GM18873 (cell line): ENCODE results near the gene CD27.
A peak's percentile ranks its signal among the peaks of the same experiment; 100 is the strongest.
"Not testable (repeated sequence)": the region's sequence is repeated elsewhere in the genome, so short reads cannot be mapped to it uniquely, and the experiment has no call there.

Source experiments
- ATAC-seq: cut with Tn5 transposase; IDR thresholded peaks from one replicate; pipeline ENCODE4 v1.9.1; 2021; ENCODE audit warnings: mild to moderate bottlenecking, moderate library complexity, moderate number of reproducible peaks; ENCODE audit not compliant: unreplicated experiment, low FRiP score

The CD27 gene

DNA sequence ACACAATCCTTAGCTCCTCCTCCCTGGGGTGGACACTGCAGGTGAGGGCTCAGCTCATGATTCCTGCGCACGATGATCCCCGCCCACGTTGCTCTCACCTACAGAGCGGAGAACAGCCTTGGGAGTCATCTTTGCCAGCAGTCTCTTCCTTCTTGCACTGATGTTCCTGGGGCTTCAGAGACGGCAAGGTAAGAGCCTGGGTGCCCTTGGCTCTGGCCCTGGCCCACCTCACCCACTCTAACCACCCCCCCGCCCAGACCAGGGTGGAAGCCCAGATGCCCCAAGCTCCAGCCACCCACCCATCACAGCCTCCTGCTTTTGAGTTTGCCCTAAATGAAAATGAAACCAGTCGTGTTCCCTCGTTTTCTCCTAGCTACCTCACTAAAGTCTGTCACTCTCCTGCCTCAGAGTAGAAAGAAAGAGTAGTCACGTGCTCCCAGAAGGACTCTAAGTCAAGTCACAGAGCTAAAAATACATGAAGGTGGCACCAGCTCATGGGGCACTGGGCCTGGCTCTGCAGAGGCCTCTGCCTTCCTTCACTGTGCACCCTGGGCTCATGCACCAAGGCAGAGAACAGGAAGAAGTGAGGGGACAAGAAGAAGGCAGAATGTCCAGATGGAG is 16.1 kb downstream of the CD27 start:
- ATAC-seq: no peak

DNA sequence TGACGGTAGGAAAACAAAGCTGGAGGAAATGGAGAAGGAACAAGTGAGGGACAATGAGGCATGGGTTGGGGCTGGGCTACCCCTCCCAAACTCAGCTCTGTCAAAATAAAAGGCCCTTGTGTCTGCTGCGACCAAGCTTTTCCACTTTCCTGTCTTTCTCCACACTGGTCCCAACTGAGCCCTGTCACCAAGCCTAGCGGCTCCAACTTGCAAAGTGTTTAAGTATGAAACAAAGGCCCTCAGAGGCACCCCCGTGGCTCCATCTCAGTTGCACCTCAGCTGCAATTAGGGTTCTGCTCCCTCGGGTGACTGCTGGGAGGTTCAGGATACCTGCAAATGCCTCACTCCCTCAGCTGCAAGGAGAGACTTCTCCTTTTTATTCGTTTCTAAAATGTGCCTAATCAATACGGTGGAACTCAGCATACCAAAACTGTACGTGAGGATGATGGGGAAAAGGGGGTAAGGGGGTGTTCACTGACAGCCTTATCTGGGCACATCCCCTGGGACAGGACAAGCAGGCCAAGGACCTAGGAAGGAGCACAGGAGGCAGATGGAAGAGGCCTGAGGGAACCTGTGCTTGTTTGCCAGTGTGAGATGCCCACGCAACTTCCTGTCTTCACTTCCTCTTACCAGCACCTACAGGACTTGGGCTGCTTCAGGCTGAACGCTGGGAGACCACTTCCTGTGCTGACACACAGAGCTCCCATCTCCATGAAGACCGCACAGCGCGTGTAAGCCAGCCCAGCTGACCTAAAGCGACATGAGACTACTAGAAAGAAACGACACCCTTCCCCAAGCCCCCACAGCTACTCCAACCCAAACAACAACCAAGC is 16.9 kb downstream of the CD27 start:
- ATAC-seq: peak; percentile 72

DNA sequence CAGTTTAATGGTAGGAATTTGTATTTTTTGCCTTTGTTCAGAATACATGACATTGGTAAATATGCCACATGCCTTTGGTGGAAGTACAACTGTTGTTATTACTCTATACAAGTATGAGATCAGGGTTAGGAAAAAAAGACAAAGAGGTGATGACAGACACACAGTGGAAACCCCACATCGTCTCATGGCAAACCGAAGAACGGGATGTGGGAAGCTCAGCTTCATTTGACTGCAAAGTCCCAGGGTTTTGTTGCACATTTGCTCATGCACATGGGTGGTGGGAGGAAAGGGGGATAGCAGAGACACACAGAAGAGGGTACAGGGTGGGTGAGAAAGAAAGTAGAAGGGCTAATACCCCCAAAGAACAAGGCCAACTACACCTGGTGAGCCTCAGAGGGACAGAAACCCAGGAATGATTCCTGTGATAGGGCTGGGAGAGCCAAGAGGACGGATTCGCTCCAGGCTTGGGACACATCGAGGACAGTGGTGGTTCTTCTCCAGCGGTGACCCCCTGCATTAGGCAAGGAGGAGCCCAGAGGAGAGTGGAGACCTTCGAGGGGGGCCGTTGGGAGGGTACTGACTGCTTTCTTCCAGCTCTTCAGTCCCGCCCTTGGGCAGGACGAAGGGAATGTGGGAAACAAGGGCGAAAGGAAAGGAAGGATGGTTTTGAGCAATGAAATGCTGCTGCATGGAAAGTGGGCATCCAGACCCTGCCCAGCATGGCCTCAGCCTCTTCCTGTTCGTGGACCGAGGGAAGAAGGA is 17.7 kb downstream of the CD27 start:
- no peak for ATAC-seq

DNA sequence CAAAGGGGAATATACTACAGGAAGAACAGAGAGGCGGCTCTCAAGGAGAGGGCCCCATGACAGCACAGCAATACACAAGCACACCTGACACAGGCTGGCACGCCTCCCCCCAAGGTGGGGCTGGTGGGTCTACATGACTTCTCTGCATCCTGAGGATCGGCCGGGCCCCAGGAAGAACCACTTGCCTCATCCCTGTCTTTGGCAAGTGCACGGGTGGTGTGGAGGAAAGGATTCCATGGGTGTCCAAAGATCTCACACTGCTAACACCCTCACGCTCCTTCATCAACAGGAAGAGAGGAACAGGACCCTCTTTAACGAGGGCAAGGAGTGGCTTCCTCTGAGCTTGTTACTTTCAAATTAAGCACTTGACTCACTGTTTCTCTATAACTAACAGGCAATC is 18.5 kb downstream of the CD27 start:
- ATAC-seq: no peak

DNA sequence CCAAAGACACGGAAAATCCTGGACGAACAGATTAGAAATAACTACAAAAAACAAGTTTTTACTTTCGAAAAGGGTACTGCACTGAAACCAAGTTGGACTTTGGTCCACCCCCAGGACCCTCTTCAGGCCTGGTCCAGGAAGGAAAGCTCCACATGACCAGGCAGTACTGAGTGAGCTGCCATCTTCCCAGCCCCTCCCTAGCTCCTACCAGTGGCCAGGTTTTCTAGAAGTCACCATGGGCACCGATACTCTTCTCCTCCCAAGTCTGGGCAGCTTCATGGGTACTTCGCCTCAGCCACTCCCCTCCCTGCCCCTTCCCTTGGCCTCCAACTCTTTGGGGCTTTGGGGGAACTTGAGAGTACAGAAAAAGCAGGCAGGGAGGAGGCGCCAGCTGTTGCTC is 19.1 kb downstream of the CD27 start:
- ATAC-seq: no peak

DNA sequence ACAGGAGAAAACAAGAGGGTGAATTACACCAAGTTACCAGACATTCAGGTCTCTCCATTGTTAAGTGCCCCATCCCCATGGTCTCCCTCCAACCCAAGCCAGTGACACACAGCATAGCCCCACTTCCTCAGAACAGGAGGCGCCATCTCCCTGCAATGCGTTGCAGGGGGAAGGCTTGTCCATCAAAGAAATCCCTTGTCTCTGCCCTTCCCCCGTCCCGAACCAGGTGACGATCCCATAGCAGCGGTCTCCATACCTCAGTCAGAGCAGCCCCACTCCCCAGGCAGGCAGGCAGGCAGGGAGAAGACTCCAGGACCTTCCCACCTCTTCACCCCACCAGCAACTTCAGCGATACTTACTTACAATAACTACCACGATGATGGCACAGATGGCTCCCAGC is 19.8 kb downstream of the CD27 start:
- no peak for ATAC-seq

DNA sequence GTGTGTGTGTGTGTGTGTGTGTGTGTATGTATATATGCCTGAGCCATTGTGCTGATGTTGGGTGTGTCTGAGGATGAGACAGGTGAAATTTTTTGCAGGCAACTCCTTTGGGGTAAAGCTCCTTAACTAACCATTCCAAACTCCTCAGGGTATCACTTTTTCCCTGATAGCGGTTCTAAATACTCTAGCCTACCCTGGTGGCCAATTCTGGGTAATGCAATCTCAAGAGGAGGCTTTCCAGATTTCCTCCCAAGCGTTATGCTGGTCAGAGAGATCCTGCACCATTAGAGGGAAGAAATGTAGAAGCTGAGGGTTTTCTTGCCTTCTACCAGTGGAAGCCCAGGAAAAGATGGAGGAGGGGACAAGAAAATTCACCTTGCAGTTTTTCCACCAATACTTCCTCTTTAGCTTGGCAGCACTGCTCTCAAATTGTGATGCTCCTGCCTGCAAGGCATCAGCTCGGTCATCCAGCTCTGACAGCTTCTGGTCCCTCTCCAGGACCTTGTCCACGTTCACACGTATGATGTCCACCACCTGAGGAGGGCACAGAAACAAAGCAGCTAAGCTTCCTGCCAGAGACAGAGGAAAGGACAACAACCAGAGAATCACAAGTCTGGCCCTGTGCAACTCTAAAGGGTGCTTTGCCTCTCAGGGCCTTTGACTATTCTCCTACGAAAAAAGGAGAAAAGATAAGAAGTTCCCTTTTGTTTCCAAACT is 20.9 kb downstream of the CD27 start:
- no peak for ATAC-seq

DNA sequence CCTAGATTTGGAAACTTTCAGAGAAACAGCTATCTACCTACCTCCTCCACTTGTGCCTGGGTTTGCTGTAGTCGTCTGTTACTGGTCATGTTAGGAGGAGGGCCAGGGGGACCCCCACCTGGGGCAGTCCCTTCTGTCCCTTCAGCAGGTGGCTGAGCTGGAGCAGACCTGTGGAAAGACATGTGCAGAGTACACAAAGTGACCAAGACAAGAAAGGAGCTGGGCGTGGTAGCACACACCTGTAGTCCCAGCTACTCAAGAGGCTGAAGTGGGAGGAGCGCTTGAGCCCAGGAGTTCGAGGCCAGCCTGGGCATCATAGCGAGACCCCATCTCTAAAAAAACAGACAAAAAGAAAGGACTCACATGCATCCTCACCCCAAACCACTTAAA is 21.4 kb downstream of the CD27 start:
- ATAC-seq: no peak

DNA sequence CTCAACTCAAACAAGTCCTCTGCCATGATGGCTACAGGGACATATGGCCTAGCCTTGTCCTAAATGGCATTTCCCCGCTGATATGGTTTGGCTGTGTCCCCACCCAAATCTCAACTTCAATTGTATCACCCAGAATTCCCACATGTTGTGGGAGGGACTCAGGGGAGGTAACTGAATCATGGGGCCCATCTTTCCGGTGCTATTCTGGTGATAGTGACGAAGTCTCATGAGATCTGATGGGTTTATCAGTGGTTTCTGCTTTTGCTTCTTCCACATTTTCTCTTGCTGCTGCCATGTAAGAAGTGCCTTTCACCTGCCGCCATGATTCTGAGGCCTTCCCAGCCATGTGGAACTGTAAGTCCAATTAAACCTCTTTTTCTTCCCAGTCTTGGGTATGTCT is 22.0 kb downstream of the CD27 start:
- ATAC-seq: not testable (repeated sequence)

DNA sequence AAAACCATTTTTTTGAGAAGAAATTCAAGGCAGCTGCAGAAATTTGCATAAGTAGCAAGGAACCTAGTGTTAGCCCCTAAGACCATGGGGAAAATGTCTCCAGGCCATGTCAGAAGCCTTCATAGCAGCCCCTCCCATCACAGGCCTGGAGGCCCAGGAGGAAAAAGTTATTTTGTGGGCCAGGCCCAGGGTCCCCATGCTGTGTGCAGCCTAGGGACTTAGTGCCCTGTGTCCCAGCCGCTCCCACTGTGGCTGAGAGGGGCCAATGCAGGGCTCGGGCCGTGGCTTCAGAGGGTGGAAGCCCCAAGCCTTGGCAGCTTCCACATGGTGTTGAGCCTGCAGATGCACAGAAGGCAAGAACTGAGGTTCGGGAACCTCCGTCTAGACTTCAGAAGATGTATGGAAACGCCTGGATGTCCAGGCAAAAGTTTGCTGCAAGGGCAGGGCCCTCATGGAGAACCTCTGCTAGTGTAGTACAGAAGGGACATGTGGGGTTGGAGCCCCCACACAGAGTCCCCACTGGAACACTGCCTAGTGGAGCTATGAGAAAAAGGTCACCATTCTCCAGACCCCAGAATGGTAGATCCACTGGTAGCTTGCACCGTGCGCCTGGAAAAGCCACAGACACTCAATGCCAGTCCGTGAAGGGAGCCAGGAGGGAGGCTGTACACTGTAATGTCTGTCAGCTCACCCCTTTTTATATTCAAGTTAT is 23.0 kb downstream of the CD27 start:
- not testable (repeated sequence) for ATAC-seq

DNA sequence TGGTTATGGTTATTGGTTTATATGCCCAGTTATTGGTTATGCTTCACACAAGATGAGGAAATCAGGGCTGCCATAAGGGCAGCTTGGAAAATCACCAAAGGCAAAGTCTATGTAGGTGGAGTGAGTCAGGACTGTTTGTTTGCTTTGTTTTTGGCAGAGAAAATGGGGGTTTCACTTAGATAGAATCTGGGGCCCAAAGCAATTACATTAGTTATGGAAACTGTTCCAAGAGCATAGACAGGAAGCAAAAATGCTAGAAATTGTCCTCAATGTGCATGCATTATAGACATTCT is 23.5 kb downstream of the CD27 start:
- ATAC-seq: no peak

DNA sequence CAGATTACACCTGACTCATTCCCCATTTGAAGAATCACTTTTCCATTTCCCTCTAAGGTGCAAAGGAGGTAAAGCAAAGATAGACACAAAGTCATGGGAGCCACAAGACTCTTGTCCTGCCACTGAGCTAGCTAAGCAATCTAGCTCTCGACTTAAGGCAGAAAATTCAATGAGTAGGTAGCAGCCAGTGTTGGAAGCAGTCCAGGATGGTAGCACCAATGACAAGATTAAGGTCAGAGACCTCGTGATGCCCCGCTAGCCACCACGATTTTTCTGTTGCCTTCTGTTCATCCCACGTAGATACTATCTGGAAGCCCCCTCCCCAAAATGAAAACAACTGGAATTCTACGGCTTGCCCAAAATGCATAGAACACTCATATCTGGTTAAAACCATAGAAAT is 24.3 kb downstream of the CD27 start:
- no peak for ATAC-seq

DNA sequence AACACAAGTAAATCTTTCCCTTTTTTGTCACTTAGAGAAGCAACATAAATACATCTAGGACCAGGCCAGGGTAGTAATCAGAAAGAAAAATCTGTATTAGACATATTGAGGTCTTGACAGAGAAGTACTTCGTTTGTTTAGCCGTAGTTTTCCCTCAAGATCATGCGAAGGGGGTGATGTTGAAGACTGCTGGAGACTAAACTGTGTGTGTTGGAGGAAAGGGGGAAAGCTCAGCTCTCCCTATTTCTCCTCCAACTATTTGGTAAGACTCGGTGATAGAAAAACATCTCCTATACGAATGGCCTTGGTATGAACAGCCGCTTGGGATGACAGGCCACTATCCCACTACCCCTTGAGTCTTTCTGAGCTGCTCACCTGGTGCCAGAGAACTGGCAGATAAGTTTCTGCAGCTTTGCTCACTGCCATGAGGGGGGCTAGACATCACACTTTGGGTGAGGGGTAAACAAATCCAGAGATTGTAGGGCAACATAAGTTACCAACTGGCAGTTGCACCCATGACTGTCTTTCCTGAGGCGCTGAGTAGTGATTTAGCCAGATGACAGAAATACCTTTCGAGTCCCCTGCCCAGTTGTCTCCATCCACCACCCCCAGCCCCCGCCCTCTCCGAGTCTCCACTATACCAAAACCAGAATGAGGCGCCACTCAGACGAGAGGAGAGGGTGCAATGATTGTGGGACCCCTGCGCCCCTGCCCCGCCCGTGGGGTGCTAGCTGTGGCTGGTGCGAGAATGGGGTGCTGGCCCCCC is 25.0 kb downstream of the CD27 start:
- no peak for ATAC-seq

DNA sequence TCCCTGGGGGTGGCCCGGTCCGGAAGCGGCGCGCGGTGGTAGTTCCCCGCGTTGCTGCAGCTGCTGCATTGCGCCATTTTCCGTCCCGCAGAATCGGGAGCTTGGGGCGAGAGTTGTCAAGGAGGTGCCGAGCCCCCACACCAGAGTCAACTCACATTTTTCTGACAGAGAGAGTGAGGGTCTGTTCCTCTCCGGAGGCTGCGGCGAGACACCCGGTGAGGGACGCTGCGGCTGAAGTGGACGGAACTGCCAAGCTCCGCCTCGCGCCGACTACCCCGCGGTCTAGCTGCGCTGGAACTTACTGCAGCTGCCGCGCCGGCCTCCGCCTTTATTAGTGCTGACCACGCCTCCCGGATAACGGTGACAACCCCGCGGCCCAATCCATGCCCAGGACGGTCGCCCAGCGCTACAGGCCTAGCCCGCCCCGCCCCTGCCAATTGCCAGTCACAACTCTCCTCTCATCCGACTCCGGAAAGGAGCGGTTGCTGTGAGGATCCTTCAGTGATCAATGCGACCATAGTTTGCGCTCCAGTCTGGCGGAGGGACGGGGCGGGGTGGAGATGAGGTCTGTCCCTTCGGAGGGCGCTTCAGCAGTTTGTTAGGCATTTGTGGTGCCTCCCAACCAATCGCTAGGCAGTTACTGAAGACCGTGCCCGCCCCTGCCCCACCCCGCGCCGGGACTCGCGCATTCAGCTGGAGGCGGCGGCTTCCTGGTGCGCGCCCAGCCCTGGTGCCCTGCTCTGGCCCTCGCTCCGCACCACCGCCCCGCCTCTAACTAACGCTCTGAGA is 25.8 kb downstream of the CD27 start, which contains the start of gene VAMP1:
VAMP1 (minus strand) TSS at position 303 of the 789 bp plus-strand sequence; CDS start at position 157, 146 bp downstream.
- peak; percentile 81 for ATAC-seq

DNA sequence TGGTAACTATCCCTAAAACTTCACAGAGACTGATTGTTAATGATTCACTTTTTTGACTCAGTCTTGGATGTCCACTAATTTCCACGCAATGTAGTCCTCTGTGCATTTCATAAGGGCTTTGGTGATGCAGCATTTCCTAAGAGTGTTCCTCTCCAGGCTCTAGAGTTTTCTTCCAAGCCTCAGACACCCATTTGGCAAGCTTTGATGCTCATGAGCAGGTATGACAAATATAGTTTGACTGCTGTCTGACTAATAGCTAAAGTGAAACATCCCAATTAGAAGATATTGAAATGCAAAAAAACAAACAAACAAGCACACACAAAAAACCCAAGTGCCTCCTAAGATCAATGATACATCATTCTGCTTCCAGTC is 27.2 kb downstream of the CD27 start:
- ATAC-seq: no peak

DNA sequence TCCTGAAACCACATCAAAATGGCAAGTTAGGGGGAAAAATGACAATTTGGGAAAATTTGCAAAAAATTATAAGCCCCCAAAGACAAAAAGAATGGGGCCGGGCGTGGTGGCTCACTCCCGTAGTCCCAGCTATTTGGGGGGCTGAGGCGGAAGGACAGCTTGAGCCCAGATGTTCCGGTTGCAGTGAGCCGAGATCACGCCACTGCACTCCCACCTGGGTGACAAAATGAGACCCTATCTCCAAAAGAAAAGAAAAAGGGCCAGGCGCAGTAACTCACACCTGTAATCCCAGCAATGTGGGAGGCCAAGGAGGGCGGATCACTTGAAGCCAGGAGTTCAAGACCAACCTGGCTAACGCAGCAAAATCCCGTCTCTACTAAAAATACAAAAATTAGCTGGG is 27.7 kb downstream of the CD27 start:
- ATAC-seq: no peak

DNA sequence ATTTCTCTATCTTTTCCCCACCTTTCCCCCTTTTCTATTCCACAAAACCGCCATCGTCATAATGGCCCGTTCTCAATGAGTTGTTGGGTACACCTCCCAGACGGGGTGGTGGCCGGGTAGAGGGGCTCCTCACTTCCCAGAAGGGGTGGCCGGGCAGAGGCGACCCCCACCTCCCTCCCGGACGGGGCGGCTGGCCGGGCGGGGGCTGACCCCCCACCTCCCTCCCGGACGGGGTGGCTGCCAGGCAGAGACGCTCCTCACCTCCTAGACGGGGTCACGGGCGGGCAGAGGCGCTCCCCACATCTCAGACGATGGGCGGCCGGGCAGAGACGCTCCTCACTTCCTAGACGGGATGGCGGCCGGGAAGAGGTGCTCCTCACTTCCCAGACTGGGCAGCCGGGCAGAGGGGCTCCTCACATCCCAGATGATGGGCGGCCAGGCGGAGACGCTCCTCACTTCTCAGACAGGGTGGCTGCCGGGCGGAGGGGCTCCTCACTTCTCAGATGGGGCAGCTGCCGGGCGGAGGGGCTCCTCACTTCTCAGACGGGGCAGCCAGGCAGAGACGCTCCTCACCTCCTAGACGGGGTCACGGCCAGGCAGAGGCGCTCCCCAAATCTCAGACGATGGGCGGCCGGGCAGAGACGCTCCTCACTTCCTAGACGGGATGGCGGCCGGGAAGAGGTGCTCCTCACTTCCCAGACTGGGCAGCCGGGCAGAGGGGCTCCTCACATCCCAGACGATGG is 30.6 kb downstream of the CD27 start:
- ATAC-seq: not testable (repeated sequence)

DNA sequence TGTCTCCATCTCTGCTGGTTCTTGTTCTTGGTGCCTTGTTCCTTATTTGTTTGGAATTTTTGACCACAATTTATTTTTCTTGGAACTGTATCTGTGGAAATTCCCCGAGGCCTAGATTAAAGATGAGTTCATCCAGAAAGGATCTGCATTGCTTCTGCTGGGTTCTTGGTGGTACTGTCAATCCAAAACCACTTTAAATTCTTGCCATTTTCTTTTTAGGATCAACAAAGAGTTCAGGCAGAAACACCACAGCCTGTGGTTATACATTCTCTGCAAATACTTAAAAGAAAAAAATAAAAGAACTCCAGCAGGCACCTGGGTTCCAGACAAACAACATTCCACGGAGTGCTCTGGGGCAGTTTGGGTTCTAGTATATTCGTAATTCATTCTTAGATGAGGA is 31.7 kb downstream of the CD27 start:
- no peak for ATAC-seq
